ENCODE data around the gene MRPL2. TPM values are rescaled to one million over a fixed set of nuclear protein-coding genes. Genes with fewer than 3 reads are reported as not detected.

MRPL2 gene
- total and polyA plus RNA-seq, 2 of the 8 experiments (the other 6 are each of a cell fraction or from before 2014, with no cell fraction given), result 58.7 to 99.9 TPM

DNA sequence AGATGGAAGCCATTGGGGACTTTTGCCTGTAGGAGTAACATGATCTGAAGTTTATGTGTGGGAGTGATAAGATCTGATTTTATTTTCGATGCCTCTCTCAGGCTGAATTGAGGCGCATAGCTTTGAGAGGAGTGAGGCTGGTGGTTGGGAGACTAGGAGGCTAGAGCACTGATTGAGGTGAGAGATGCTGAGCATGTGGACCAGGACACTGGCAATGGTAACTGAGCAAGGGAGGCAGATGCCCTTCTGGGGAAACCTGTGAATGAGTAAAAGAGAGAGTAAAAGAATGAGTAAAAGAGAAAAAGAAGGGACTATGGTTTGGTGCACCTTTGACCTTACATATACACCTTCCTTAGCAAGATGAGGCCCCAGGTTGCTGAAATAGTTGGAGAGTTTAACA is 34.8 kb downstream of the MRPL2 start (continued):
- TF ChIP-seq YY1 (IDR thresholded peaks at IDR 0.05; ENCODE audit: low read depth, low read length) (no peak), GTF2F1 (IDR thresholded peaks at IDR 0.05; ENCODE audit: borderline replicate concordance, low read depth, low read length) (no peak), SIN3A (conservative IDR thresholded peaks at IDR 0.05 in 1 of 2, IDR thresholded peaks at IDR 0.05 in 1 of 2; ENCODE audit: low read depth in 1 of 2, low read length in 2 of 2) (no peak), EZH2 (IDR thresholded peaks at IDR 0.05; ENCODE audit: low read depth, low read length, severe bottlenecking) (no peak), RXRA (IDR thresholded peaks at IDR 0.05; ENCODE audit: insufficient read depth, low read depth, low read length) (no peak)
